Testis (tissue), 2 donors: Measurements from ENCODE around the gene SMG6.

Experiments
- CTCF ChIP-seq, 3 experiments: fragments of 450-650 bp in 2 of 3; fragments of 200-600 bp in 1 of 3; sonication (generic) in 1 of 3; IDR thresholded peaks; one replicate each; pipeline ENCODE4 v1.5.1; 2016 to 2019; ENCODE audit warnings: antibody characterized with exemption in 3 of 3, mild to moderate bottlenecking in 2 of 3, moderate library complexity in 1 of 3
- POLR2A ChIP-seq: fragments of 450-650 bp; IDR thresholded peaks from one replicate; pipeline ENCODE4 v1.6.1; 2017; ENCODE audit warnings: antibody characterized with exemption, mild to moderate bottlenecking, moderate library complexity

- no peak for TF ChIP-seq CTCF (IDR thresholded peaks at IDR 0.05)
- TF ChIP-seq POLR2A: no peak
These were observed 116.6 kb downstream of the SMG6 start for GRCh38 chr17:2186937-2187336.
